ENCODE data around the gene ABHD17C.

- TF ChIP-seq POLR2A (IDR thresholded peaks at IDR 0.05) (no peak), CTCF (IDR thresholded peaks at IDR 0.05) (no peak), POLR2AphosphoS5 (IDR thresholded peaks at IDR 0.05; ENCODE audit: insufficient read depth in 1 of 2, low read depth in 1 of 2) (no peak)
Measured at GRCh38 chr15:80706161-80706560, 11.1 kb downstream of the ABHD17C start.

Measured in vagina (tissue), 2 donors.